GM12864 (cell line): ENCODE measurements around the gene RIPOR1.

Experiments used
- DNase-seq: peaks from one replicate; pipeline ENCODE4 v3.0.0-alpha.2; 2011; ENCODE audit warnings: low read depth
- H3K4me3 ChIP-seq: 2 replicates; pipeline ENCODE4 v1.5.1; 2011; ENCODE audit warnings: mild to moderate bottlenecking, low read depth, low read length, control low read depth
- CTCF ChIP-seq: IDR thresholded peaks from 2 replicates; pipeline ENCODE4 v1.5.1; 2011; ENCODE audit warnings: low read depth, mild to moderate bottlenecking, moderate library complexity, low read length, control low read depth, inconsistent platforms; ENCODE audit errors: missing control alignments

Gene RIPOR1

DNA sequence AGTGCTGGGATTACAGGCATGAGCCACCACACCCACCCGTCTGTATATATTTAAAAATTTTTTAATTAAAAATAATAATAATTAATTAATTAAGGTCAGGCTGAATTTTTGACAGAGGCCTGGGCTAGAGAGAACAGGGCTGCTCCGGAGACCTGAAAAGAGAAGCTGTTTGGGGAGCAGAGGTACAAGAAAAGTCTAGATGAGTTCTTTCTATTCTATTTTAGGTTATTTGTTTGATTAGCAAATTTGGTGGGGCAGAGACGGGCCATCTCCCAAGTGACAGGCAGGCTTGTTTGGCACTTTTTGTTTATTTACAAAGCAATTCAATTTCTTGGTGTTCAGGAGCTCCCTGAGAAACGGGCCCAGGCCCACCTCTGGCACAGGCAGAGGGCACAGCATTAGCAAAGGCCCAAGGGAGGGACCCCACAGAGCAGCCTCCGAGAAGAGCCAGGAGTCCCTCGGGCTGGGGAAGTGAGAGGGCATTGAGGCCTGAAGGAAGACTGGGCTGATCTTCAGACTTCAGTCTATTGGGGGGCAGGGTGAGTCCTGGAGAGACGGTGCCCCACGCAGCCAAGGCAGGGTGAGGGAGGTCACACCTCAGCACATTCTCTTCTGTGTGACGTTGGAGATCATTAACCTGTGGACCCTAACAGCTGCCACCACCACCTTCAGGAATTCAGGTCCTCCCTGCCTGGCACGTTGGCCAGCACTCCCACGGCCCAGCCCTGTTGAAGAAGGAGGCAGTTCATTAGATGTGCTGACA lies 10.8 kb upstream of the RIPOR1 start:
- TF ChIP-seq CTCF: no peak
- peak overlapping the region; percentile 47 for H3K4me3 ChIP-seq
- DNase-seq: peak; percentile 64

DNA sequence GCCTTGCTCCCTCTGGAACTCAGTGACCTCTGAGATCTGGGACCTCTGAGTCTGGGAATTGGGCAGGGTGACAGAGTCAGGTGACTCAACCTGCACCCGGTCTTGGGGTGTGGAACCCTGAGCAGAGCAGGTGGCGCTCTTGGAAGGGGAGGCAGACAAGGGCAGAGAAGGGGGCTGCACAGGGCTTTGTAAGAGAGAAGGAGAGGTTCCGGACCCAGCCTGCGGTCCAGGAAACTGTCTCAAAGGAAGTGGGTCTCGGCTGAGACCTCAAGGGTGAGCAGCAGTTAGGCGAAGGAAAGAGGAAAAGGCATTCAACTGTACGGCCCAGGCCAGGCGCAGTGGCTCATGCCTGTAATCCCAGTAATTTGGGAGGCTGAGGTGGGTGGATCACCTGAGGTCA lies 10.0 kb upstream of the RIPOR1 start:
- TF ChIP-seq CTCF: no peak
- peak overlapping the region; percentile 47 for H3K4me3 ChIP-seq
- no peak for DNase-seq

DNA sequence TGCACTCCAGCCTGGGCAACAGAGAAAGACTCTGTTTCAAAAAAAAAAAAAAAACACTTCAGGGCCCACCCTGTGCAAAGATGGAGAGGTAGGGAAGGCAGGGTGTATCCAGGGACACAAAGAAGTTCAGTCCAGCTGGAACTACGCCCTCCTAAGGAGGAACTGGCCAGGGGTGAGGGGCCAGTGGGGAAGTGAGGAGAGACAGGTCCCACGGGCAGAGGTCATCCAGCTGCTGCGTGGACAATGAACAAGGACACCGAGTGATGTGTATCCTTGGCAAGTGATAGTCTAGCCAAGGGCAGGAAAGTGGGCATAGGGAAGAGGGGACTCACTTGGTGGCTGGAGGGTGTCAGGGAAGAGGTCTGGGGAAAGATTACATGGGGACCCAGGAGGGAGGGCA lies 9.4 kb upstream of the RIPOR1 start:
- no peak for DNase-seq
- TF ChIP-seq CTCF: no peak
- peak overlapping the region; percentile 47 for H3K4me3 ChIP-seq

- DNase-seq: peak; percentile 90
These were observed 7.4 kb upstream of the RIPOR1 start for GRCh38 chr16:67521095-67521804.

DNA sequence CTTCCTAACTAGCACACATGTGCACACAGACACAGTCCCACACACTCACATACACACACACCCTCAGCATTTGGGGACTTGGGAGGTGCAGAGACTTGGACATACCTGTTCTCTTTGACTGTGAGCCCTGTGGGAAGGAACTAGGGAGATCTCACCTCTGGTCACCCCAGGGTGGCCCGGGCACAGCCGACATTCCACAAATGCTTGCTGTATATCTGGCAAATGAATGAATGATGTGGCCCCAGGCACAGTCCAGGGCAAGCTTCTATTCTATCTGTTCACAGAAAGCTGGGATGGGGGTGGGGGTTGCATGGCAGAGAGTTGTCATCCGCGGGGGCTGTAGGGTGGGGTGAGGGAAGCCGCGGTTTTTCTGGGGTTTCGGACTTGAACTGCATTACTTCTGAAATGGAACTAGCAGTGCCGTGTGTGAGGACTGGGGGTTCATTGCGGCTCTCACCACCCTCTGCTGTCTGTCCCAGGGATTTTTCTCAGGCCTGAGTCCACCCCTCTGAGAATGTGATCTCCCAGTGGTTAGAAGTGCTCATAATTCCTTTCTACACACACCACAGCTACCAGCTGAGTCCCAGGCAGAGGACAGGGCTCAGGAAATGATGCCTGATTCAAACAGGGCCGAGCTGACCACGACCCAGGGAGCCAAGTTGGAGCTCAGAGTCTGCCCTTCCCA lies 3.3 kb upstream of the RIPOR1 start:
- H3K4me3 ChIP-seq: no peak overlapping the region
- no peak for TF ChIP-seq CTCF
- no peak for DNase-seq

More at GRCh38 chr16:67521095-67521804, 7.4 kb upstream of the RIPOR1 start:
- TF ChIP-seq CTCF: peak; percentile 99
- peak overlapping the region; percentile 49 for H3K4me3 ChIP-seq

DNA sequence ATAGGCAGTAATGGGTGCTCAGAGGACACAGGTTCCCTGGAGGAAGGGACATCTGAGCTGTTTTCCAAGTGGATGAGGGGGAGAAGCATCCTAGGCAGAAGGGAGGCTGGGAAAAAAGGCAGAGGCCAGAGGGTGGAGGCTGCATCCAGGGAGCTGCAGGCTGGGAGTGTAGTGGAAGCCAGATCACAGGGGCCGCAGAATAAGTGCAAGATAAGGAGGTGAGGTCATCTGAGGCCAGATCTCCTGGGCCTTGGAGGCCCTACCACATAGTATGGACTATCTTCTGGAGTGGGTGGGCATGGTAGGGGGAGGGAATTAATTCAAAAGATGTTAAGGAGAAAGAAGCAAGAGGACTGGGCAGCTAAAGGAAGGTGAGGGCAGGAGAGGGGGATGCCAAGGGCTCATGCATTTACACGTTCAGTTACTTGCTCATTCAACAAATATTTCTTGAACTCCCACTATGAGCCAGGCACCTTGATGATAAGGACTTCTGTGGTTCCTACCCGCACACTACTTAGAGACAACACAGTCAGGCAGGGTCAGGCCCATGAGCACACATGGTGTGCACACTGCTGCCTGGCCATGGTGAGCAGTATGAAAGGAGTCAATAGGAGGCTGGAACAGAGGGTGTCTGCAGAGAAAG lies 2.4 kb upstream of the RIPOR1 start:
- DNase-seq: no peak

More for the DNA sequence above, 2.4 kb upstream of the RIPOR1 start:
- H3K4me3 ChIP-seq: no peak overlapping the region
- no peak for TF ChIP-seq CTCF
